ENCODE results near the gene SCRN3.

DNA sequence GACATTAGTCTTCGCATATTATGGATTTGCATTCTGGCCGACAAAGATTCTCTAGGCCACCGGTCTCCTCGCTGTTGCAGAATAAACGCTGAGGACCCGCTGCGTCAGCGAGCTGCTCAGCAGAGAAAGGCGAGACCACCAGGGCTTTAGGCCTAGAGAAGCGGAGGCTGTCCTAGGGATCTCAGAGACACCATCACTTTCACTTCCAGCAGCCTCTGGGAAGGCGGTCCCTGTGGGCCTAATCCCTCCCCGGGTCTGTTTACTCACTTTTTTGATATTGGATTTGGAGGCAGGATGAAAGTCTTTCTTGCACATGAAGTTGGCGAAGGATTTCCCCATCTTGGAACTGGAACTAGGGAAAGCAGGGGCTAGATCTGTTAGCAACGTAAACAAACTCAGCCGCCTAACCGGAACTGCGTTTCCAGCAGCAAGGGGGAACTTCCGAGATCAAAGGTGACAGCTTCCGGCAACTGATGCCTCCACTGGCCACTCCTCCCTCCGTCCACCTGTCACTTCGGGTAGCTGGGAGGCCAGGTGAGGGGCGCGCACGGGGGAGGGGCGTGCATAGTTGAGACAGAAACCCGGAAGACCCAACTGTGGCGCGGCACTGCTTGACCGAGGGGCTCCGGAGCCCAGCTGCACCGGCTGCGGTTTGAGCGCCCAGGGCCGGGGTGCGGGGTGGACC, at the start of gene SCRN3:
- TF ChIP-seq, protein P1, sequence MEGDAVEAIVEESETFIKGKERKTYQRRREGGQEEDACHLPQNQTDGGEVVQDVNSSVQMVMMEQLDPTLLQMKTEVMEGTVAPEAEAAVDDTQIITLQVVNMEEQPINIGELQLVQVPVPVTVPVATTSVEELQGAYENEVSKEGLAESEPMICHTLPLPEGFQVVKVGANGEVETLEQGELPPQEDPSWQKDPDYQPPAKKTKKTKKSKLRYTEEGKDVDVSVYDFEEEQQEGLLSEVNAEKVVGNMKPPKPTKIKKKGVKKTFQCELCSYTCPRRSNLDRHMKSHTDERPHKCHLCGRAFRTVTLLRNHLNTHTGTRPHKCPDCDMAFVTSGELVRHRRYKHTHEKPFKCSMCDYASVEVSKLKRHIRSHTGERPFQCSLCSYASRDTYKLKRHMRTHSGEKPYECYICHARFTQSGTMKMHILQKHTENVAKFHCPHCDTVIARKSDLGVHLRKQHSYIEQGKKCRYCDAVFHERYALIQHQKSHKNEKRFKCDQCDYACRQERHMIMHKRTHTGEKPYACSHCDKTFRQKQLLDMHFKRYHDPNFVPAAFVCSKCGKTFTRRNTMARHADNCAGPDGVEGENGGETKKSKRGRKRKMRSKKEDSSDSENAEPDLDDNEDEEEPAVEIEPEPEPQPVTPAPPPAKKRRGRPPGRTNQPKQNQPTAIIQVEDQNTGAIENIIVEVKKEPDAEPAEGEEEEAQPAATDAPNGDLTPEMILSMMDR (IDR thresholded peaks at IDR 0.05) = no peak
- TF ChIP-seq POLR2A (IDR thresholded peaks at IDR 0.05) = no peak
